Cerebellar cortex (tissue), 1 donor: Measurements from ENCODE around the gene UGT2A2.

Experiments used
- DNase-seq: peaks from one replicate; pipeline ENCODE4 v3.0.0-alpha.2; 2015; ENCODE audit warnings: low spot score

UGT2A2 gene

GRCh38 chr4:69576251-69576877, 63.1 kb downstream of the UGT2A2 start:
- no peak for DNase-seq

GRCh38 chr4:69568787-69569186, 70.7 kb downstream of the UGT2A2 start:
- no peak for DNase-seq

- no peak for DNase-seq
These were observed 76.0 kb downstream of the UGT2A2 start for GRCh38 chr4:69563424-69563823.

- DNase-seq = no peak
These were observed 89.8 kb downstream of the UGT2A2 start for GRCh38 chr4:69549651-69550050.

- DNase-seq = no peak
These were observed 93.2 kb downstream of the UGT2A2 start for GRCh38 chr4:69546134-69546765.
